Fibroblast of gingiva (primary cell): ENCODE measurements around the gene PNMA6E.

ENCODE experiments used
- DNase-seq: peaks from one replicate; pipeline ENCODE4 v3.0.0-alpha.2; 2011; ENCODE audit warnings: low read depth

PNMA6E gene

GRCh38 chrX:153349952-153350351 is 51.2 kb downstream of the PNMA6E start:
- DNase-seq: no peak

DNA sequence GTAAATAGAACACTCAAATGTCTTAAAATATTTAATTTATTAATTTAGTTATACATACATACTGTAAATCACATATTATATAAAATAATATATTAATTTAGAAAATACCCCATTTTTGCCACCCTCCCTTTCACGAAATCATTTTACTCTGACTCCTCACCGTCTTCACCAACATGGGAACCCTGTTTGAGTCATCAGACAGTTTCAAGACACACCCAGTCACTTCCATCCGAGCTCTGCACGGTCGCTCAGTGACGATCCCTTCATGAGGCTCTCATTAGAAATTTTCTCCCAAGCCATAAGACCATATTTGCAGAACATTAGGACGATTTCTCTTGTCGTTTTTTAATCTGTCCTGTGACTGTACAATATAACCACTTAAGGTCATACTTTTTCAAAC is 52.7 kb downstream of the PNMA6E start:
- DNase-seq: no peak

- no peak for DNase-seq
Observed at GRCh38 chrX:153347530-153347929, 53.6 kb downstream of the PNMA6E start.
